ENCODE measurements around the gene SVOP.

SVOP gene

DNA sequence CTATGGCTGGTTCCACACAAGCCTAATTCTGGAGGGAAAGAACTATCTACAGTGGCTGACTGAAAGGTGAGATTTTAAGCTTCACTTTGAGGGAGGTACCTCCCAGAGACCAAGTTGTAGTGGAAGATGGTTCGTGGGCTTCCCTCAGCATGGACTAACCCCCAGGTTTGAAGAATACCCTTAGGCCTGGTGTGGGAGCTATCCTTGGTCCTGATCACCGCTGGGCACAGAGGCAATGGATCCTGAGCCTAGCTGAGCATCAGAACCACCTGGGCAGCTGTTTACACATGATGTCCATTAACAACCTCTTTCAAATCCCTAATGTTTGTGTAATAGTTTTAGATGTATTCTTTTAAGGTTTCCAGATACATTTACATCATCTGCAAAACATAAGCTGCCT is 130.7 kb downstream of the SVOP start:
- H3K4me3 ChIP-seq (ENCODE audit: low read depth, low read length): no peak overlapping the region
- no peak for TF ChIP-seq CTCF (IDR thresholded peaks at IDR 0.05; ENCODE audit: insufficient read depth, low read depth, low read length, missing control alignments)
- DNase-seq (ENCODE audit: low read depth): peak; percentile 13

- H3K4me3 ChIP-seq (ENCODE audit: low read depth, low read length): no peak overlapping the region
- no peak for DNase-seq (ENCODE audit: low read depth)
- no peak for TF ChIP-seq CTCF (IDR thresholded peaks at IDR 0.05; ENCODE audit: insufficient read depth, low read depth, low read length, missing control alignments)
These were observed 132.8 kb downstream of the SVOP start for GRCh38 chr12:108888031-108888430.

- no peak for TF ChIP-seq CTCF (IDR thresholded peaks at IDR 0.05; ENCODE audit: insufficient read depth, low read depth, low read length, missing control alignments)
These were observed 133.8 kb downstream of the SVOP start for GRCh38 chr12:108886873-108887629.

DNA sequence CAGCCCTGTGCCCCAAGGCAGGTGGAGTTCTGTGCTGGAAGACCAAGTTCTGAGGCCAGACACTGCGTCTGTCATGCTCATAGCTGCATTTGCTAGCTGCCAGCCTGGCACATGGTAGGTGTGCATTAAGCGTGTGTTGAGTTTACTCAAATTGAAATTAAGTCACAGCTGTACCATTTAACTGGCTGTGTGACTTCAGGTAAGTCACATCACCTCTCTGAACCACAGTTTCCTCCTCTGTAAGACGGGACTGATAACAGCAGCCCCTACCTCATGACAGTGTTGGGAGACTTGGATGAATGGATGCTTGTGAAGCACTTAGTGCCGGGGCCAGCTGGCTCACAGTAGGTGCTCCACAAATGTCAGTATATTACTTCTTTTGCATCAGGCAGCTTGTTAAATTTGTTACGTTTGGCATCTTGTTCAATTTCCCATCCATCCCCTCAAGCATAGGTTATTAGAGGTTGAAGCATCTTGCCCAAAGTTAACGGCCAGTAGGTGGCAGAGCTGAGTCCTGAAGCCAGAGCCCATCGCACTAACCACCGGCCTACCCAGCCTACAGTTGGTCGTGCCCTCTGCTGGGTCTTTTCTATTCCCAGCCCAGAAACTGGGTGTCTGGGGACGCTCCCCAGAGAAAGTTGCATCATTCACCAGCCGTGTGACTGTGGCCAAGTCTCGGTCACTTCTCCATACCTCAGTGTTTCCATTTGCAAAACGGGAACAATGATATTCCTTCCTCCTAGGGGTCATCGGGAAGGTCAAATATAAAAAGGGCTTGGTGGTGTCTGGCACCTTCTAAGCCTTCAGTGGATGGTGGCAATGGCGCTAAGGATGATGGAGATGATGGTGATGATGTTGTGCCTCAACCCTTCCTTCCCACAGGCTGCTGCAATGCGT is 136.5 kb downstream of the SVOP start:
- peak; percentile 79 for TF ChIP-seq CTCF (IDR thresholded peaks at IDR 0.05; ENCODE audit: insufficient read depth, low read depth, low read length, missing control alignments)
- no peak overlapping the region for H3K4me3 ChIP-seq (ENCODE audit: low read depth, low read length)
- DNase-seq (ENCODE audit: low read depth): peak; percentile 80

More at GRCh38 chr12:108886873-108887629, 133.8 kb downstream of the SVOP start:
- DNase-seq (ENCODE audit: low read depth): no peak
- H3K4me3 ChIP-seq (ENCODE audit: low read depth, low read length): no peak overlapping the region

GRCh38 chr12:108881953-108882352 is 138.9 kb downstream of the SVOP start:
- no peak for DNase-seq (ENCODE audit: low read depth)
- no peak overlapping the region for H3K4me3 ChIP-seq (ENCODE audit: low read depth, low read length)
- no peak for TF ChIP-seq CTCF (IDR thresholded peaks at IDR 0.05; ENCODE audit: insufficient read depth, low read depth, low read length, missing control alignments)

GRCh38 chr12:108879615-108880254 is 141.1 kb downstream of the SVOP start, which contains the start of gene DAO:
Gene DAO (plus strand): TSS chr12:108880092. CDS start chr12:108885007, 4,915 bp downstream.
- no peak within 1 kb of the TSS for H3K4me3 ChIP-seq (ENCODE audit: low read depth, low read length)
- TF ChIP-seq CTCF (IDR thresholded peaks at IDR 0.05; ENCODE audit: insufficient read depth, low read depth, low read length, missing control alignments): no peak
- DNase-seq (ENCODE audit: low read depth): no peak
